RPMI8226 (cell line): ENCODE measurements around the gene ZNF141.
"Not testable (repeated sequence)": the region's sequence is repeated elsewhere in the genome, so short reads cannot be mapped to it uniquely, and the experiment has no call there.

ENCODE experiments used
- DNase-seq: peaks from one replicate; pipeline ENCODE4 v3.0.0-alpha.2; 2015

Gene ZNF141

GRCh38 chr4:385934-386707 is 48.5 kb downstream of the ZNF141 start:
- no peak for DNase-seq

DNA sequence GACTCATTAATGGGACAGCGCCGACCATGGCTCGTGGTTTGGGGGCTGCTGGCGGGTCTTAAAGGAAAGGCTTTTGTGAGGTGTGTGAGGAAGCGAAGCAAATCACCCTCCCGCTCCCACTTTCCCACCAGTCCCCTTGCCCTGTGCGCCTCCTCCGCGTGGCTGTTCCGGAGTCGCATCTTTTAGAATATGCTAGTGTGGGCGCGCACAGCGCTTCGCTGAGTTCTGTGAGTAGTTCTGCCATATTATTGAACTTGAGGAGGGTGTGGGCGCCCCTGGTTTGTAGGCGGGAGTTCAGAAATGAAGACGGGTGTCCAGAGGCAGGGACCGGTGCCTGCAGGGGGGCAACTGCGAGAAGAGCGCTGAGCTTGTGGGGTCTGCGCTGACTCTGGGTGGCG is 49.1 kb downstream of the ZNF141 start:
- no peak for DNase-seq

DNA sequence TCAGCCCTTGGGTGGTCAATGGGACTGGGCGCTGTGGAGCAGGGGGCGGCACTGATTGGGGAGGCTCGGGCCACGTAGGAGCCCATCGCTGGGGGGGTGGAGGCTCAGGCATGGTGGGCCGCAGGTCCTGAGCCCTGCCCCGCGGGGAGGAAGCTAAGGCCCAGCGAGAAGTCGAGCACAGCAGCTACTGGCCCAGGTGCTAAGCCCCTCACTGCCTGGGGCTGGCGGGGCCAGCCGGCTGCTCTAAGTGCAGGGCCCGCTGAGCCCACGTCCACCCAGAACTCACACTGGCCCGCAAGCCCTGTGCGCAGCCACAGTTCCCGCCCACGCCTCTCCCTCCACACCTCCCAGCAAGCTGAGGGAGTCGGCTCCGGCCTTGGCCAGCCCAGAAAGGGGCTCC is 66.4 kb downstream of the ZNF141 start:
- no peak for DNase-seq

DNA sequence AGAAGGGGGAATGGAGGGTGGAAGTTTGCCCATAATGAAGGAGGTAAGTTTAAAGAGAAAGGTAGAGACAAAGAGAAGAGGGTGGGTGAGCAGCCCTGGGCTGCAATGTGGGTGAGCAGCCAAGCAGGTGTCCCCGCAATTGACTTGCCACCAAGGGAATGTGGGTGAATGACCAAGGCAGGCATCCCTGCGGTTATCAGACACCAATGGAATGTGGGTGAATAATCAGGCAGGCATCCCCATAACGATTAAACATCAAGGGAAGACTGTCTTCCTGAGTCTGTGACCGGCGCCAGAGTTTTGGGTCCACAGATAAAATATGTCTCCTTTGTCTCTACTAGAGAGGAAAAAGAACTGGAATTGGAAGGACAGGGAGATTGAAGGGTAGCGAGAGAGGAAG is 70.7 kb downstream of the ZNF141 start:
- not testable (repeated sequence) for DNase-seq

- no peak for DNase-seq
Observed at GRCh38 chr4:422587-422986, 85.0 kb downstream of the ZNF141 start.
